ENCODE data around the gene TAF15. TPM values are rescaled to one million over a fixed set of nuclear protein-coding genes. Genes with fewer than 3 reads are reported as not detected.

TAF15 gene
- total RNA-seq, 2 experiments from 2014 or later = 333 to 366 TPM

DNA sequence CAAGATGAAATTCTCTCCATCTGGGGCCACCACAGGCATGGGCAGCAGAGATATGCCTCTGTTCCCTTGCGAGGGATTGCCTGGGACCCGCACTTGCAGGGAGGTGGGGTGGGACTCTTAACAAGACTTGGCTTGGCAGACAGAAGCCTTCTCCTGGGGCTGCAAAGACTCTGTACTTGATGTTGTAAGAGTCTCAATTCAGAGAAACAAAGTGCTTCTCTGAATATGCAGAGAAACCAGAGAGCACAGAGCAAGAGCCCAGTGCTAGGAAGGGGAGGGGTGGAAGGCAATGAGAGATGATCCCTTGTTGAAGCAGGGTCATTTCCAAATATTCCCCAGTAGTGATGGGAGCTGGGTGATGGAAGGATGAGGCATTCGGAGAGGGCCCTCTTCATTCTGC lies 16.0 kb upstream of the TAF15 start:
- H3K27me3 Mint-ChIP-seq = peaks cover 70% of the 10 kb centered on the region
- no peak for ATAC-seq
- no peak for DNase-seq
- no peak overlapping the region for H3K4me3 Mint-ChIP-seq
- H3K9me3 Mint-ChIP-seq (ENCODE audit: low read depth) = no peaks in the 10 kb centered on the region
- peaks cover 15% of the 10 kb centered on the region for H3K4me1 Mint-ChIP-seq
- H3K27ac Mint-ChIP-seq = no peak overlapping the region
- no peaks in the 10 kb centered on the region for H3K36me3 Mint-ChIP-seq
- CTCF ChIA-PET = interaction anchor here (3.9 to 11.7 kb wide), 2 partner anchors 12 to 30 kb away, joined by 15 to 106 read pairs; partner anchors contain the start of gene C17orf50

DNA sequence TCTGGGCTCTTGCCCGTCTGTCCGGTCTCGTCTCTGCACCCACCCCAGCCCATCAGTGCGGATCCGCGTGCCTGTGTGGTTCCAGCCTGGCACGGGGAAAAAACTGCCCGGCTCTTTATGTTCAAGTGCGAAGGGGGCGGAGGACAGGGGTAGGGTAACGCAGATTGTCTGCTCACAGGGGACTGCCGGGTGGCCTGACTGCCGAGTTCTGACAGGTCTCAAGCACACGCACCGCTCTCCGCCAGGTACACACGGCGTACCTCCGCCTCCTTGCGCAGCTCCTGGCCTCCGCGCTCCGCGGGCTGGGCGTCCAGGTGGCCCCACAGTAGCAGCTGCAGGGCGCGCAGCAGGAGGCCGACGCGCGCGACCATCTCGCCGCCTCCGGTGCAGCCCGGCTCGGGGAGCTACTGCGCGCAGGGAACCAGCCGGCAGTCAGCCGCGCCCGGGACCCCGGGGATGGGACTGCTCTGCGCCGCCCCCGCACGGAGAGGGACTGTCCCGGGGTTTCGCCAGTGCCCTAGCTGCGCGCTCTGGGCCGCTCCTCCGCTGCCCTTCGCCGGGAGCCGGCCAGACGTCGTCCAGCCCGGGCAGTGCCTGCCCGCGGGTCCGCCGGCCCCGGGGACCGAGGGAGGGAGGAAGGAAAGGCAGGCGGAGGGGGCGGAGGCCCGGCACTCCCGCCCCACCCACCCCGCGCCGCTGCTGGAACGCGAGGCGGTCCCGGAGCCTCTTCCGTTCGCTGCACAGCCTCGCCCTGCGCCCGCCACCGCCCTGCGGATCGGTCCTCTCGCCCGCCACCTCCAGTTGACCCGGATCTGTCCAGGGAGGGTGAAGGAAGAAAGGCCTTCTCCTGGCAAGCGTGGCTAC lies 14.0 kb upstream of the TAF15 start, which contains the start of gene MMP28:
Gene MMP28 (minus strand): TSS at position 635 of the 864 bp plus-strand sequence. CDS start 264 bp downstream, at position 371.
- H3K4me1 Mint-ChIP-seq = peaks cover 15% of the 10 kb centered on the region
- H3K4me3 Mint-ChIP-seq = peak within 1 kb of the TSS; percentile 62
- H3K27me3 Mint-ChIP-seq = peaks cover 73% of the 10 kb centered on the region
- H3K27ac Mint-ChIP-seq = no peak within 1 kb of the TSS
- no peaks in the 10 kb centered on the region for H3K9me3 Mint-ChIP-seq (ENCODE audit: low read depth)
- no peaks in the 10 kb centered on the region for H3K36me3 Mint-ChIP-seq
- ATAC-seq (peak; percentile 88), DNase-seq (peak; percentile 52)
- CTCF ChIA-PET = interaction anchor here (1.6 to 11.7 kb wide), 8 partner anchors 9 to 182 kb away, joined by 4 to 106 read pairs (median 11); partner anchors contain the start of genes C17orf50 and TAF15

DNA sequence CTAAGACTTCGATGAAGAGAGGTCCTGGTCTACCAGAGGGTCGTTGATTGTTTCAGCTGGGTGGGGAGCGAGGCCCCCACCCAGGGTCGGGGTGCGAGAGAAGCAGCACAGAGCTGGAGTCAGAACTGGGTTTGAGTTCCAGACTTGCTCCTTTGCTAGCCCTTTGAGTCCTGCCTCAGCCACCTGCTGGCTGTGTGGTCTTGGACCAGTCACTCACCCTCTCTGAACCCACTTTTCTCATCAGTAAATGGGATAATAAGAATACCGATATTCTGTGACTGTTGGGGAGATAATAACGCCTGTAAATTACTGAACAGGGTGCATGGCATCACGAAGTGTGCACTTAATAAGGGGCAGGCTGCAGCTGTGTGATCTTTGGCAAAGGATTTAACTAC lies 13.4 kb upstream of the TAF15 start:
- CTCF ChIA-PET = interaction anchor here (1.6 to 11.7 kb wide), 8 partner anchors 9 to 183 kb away, joined by 4 to 106 read pairs (median 11); partner anchors contain the start of genes C17orf50 and TAF15
- H3K4me1 Mint-ChIP-seq = peaks cover 15% of the 10 kb centered on the region
- no peaks in the 10 kb centered on the region for H3K36me3 Mint-ChIP-seq
- no peaks in the 10 kb centered on the region for H3K9me3 Mint-ChIP-seq (ENCODE audit: low read depth)
- peak overlapping the region; percentile 62 for H3K4me3 Mint-ChIP-seq
- H3K27ac Mint-ChIP-seq = no peak overlapping the region
- peaks cover 74% of the 10 kb centered on the region for H3K27me3 Mint-ChIP-seq
- DNase-seq = no peak
- no peak for ATAC-seq

- Mint-ChIP-seq H3K27me3 (peaks cover 69% of the 10 kb centered on the region), H3K36me3 (no peaks in the 10 kb centered on the region), H3K9me3 (ENCODE audit: low read depth) (no peaks in the 10 kb centered on the region), H3K27ac (no peak overlapping the region), H3K4me1 (peaks cover 24% of the 10 kb centered on the region), H3K4me3 (no peak overlapping the region)
- ATAC-seq (no peak), DNase-seq (no peak)
- CTCF ChIA-PET = interaction anchor here (2.2 to 11.7 kb wide), 6 partner anchors 8 to 184 kb away, joined by 7 to 106 read pairs (median 15); partner anchors contain the start of genes C17orf50 and TAF15
Measured at GRCh38 chr17:35796942-35797341, 12.3 kb upstream of the TAF15 start.

DNA sequence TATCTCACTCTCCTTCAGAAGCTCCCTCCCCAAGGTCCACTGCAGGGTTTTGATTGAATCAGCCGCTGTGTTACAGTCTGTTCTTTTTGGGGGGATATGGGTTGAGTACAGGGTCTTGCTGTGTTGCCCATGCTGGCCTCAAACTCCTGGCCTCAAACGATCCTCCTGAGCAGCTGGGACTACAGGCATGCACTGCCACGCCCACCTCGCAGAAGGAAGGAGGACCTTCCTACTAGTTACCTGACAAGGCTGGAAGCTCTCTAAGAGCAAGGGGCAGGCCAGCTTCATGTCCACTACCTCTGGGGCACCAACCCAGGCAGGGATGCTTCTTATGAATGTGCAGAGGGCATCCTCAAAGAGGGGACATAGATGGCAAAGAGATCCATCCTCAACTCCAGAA lies 11.9 kb upstream of the TAF15 start:
- Mint-ChIP-seq H3K27me3 (peaks cover 65% of the 10 kb centered on the region), H3K27ac (no peak overlapping the region), H3K4me1 (peaks cover 24% of the 10 kb centered on the region), H3K4me3 (no peak overlapping the region), H3K36me3 (no peaks in the 10 kb centered on the region), H3K9me3 (ENCODE audit: low read depth) (no peaks in the 10 kb centered on the region)
- no peak for ATAC-seq
- CTCF ChIA-PET = interaction anchor here (3.9 to 11.7 kb wide), 2 partner anchors 16 to 34 kb away, joined by 15 to 106 read pairs; partner anchors contain the start of gene C17orf50
- DNase-seq = no peak

- ATAC-seq = no peak
- Mint-ChIP-seq H3K36me3 (no peaks in the 10 kb centered on the region), H3K4me3 (no peak overlapping the region), H3K27ac (no peak overlapping the region), H3K4me1 (peaks cover 24% of the 10 kb centered on the region), H3K9me3 (ENCODE audit: low read depth) (no peaks in the 10 kb centered on the region), H3K27me3 (peaks cover 59% of the 10 kb centered on the region)
- CTCF ChIA-PET = interaction anchor here (0.9 to 11.7 kb wide), 2 partner anchors 30 to 35 kb away, joined by 5 to 106 read pairs; partner anchors contain the start of gene C17orf50
- no peak for DNase-seq
Measured at GRCh38 chr17:35797918-35798317, 11.4 kb upstream of the TAF15 start.

DNA sequence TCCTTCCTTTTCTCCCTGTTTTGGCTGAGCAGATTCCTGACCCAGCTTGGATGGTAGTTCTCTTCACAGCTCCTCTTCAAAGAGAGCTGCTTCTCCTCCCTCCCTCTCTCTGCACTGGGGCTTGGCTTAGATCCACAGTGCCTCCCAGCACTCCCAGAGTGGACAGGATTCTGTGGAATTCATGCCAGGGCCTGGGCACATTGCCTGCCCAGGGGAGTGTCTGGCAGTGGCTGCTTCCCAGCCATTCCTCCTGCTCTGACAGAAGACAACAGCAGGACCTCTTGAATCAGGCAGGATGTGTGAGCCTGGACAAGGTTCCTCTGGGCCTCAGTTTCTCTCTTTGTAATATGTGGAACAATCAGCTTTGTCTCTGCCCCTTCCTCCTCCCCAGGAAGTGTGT lies 9.3 kb upstream of the TAF15 start:
- Mint-ChIP-seq H3K36me3 (no peaks in the 10 kb centered on the region), H3K4me1 (peaks cover 26% of the 10 kb centered on the region), H3K27ac (no peak overlapping the region)

DNA sequence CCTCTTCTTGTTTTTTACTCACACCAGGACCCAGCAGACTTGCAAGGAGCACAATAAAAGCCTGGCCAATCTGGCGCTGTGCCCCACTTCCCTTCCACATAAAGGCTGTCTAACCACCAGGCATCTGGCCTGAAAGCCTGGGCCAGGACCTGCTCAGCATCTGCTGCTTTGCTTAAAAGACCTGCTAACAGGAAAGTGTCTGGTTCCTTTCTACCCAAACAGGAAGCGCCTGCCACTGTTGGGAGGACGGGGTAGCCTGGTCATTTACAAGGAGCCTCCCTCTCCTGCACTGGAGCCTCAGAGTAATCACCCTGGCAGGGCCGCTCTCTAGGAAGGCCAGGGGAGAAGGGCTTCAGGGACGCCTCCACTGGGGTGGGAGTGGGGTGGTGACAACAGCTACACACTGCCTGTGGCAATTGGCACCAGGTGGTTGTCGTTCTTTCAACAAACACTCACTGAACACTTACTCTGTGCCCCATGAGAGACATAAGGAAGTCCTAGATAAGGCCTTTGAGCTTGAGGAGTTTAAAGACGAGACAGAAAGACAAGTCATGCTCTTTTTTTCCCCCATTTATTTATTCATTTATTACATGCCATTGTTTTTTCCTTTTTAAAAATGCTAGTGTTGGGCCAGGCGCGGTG lies 7.6 kb upstream of the TAF15 start:
- no peak for DNase-seq
- CTCF ChIA-PET = interaction anchor here (11.7 kb wide), 1 partner anchor 39 kb away, joined by 106 read pairs; the partner anchor contains the start of gene C17orf50
- Mint-ChIP-seq H3K4me1 (peaks cover 23% of the 10 kb centered on the region), H3K36me3 (no peaks in the 10 kb centered on the region), H3K9me3 (ENCODE audit: low read depth) (no peaks in the 10 kb centered on the region), H3K27me3 (peaks cover 28% of the 10 kb centered on the region), H3K27ac (no peak overlapping the region), H3K4me3 (no peak overlapping the region)
- no peak for ATAC-seq

More for the DNA sequence above, 9.3 kb upstream of the TAF15 start:
- Mint-ChIP-seq H3K9me3 (ENCODE audit: low read depth) (no peaks in the 10 kb centered on the region), H3K4me3 (no peak overlapping the region), H3K27me3 (peaks cover 40% of the 10 kb centered on the region)
- ATAC-seq = no peak
- no peak for DNase-seq
- CTCF ChIA-PET = interaction anchor here (1.5 to 11.7 kb wide), 2 partner anchors 9 to 37 kb away, joined by 4 to 106 read pairs; partner anchors contain the start of gene C17orf50

- peaks cover 44% of the 10 kb centered on the region for H3K4me1 Mint-ChIP-seq
- H3K27ac Mint-ChIP-seq = peak overlapping the region; percentile 60
- CTCF ChIA-PET = interaction anchor here (0.6 to 11.7 kb wide), 19 partner anchors 9 to 556 kb away, joined by 3 to 368 read pairs (median 3); partner anchors contain the start of genes C17orf50, GAS2L2 and MMP28
- peaks cover 6% of the 10 kb centered on the region for H3K27me3 Mint-ChIP-seq
- no peaks in the 10 kb centered on the region for H3K36me3 Mint-ChIP-seq
- ATAC-seq (peak; percentile 48), DNase-seq (peak; percentile 72)
- no peaks in the 10 kb centered on the region for H3K9me3 Mint-ChIP-seq (ENCODE audit: low read depth)
- no peak overlapping the region for H3K4me3 Mint-ChIP-seq
Measured at GRCh38 chr17:35804658-35805192, 4.6 kb upstream of the TAF15 start.

- Mint-ChIP-seq H3K4me1 (peaks cover 49% of the 10 kb centered on the region), H3K36me3 (peaks cover 12% of the 10 kb centered on the region), H3K27me3 (no peaks in the 10 kb centered on the region), H3K4me3 (peak overlapping the region; percentile 92), H3K9me3 (ENCODE audit: low read depth) (no peaks in the 10 kb centered on the region), H3K27ac (peak overlapping the region; percentile 93)
- CTCF ChIA-PET = interaction anchor here (0.8 to 11.7 kb wide), 8 partner anchors 12 to 195 kb away, joined by 3 to 368 read pairs (median 5); partner anchors contain the start of genes C17orf50, CCL5 and MMP28
- no peak for DNase-seq
- no peak for ATAC-seq
Measured at GRCh38 chr17:35807371-35808144, 1.7 kb upstream of the TAF15 start.

DNA sequence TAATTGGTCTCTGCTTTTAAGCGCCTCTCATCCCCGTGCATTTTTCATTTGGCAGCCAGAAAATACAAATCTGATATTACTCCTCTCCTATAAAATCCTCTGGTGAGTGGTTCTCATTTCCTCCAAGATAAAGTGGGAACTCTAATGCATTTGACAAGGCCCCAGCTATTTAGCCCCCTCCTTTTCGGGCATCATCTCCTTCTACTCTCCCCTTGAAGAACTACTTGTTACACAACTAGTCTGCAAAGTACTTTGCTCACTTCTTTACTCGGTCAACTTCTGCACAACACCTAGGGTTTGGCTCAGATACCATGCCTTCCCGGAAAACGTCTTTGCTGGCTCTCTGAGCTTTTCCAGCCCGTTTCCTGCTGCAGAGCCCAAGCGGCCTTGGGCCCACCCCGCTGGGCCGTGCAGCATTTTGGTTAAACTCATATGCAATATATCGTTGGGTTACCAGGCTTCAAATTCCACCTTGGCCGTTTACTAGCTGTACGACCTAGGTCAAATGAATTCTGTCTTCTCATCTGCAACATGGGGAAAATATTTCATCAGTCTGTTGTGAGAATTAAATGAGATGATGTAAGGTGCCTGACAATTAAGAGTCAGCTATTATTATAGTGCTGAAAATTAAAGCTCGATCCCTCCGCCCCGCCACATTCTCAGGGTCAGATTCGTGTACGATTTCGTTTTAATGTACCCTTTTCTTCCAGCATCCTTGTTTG lies 883 bp upstream of the TAF15 start:
- H3K27ac Mint-ChIP-seq = peak overlapping the region; percentile 93
- H3K4me1 Mint-ChIP-seq = peaks cover 55% of the 10 kb centered on the region
- H3K27me3 Mint-ChIP-seq = no peaks in the 10 kb centered on the region
- no peaks in the 10 kb centered on the region for H3K9me3 Mint-ChIP-seq (ENCODE audit: low read depth)
- CTCF ChIA-PET = interaction anchor here (0.8 to 11.7 kb wide), 19 partner anchors 8 to 275 kb away, joined by 3 to 368 read pairs (median 4); partner anchors contain the start of genes C17orf50, CCL5 and MMP28
- peaks cover 16% of the 10 kb centered on the region for H3K36me3 Mint-ChIP-seq
- DNase-seq (no peak), ATAC-seq (no peak)
- H3K4me3 Mint-ChIP-seq = peak overlapping the region; percentile 92

Measured in activated CD8-positive, alpha-beta memory T cell treated with anti-CD3 and anti-CD28 coated beads, Interleukin-2, amount 10 ng/mL, durations not matched to agents 7 days and 5 days (primary cell).